ENCODE results near the gene TNRC6B.

The TNRC6B gene

GRCh38 chr22:40177738-40178416 lies at the start of gene TNRC6B:
TSS of gene TNRC6B (plus strand) at chr22:40177925. CDS start at chr22:40178136, 211 bp downstream.
- TF ChIP-seq, protein P1, sequence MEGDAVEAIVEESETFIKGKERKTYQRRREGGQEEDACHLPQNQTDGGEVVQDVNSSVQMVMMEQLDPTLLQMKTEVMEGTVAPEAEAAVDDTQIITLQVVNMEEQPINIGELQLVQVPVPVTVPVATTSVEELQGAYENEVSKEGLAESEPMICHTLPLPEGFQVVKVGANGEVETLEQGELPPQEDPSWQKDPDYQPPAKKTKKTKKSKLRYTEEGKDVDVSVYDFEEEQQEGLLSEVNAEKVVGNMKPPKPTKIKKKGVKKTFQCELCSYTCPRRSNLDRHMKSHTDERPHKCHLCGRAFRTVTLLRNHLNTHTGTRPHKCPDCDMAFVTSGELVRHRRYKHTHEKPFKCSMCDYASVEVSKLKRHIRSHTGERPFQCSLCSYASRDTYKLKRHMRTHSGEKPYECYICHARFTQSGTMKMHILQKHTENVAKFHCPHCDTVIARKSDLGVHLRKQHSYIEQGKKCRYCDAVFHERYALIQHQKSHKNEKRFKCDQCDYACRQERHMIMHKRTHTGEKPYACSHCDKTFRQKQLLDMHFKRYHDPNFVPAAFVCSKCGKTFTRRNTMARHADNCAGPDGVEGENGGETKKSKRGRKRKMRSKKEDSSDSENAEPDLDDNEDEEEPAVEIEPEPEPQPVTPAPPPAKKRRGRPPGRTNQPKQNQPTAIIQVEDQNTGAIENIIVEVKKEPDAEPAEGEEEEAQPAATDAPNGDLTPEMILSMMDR (IDR thresholded peaks at IDR 0.05; ENCODE audit: low read depth, low read length), result no peak
- peak; percentile 92 for DNase-seq (ENCODE audit: extremely low read depth, low read depth)

- TF ChIP-seq, protein P1 (IDR thresholded peaks at IDR 0.05; ENCODE audit: low read depth, low read length), result no peak
- DNase-seq (ENCODE audit: extremely low read depth, low read depth), result no peak
Observed at GRCh38 chr22:40128989-40129388, 48.7 kb upstream of the TNRC6B start.

- DNase-seq (ENCODE audit: extremely low read depth, low read depth), result no peak
- TF ChIP-seq, protein P1 (IDR thresholded peaks at IDR 0.05; ENCODE audit: low read depth, low read length), result no peak
Observed at GRCh38 chr22:40137132-40137531, 40.6 kb upstream of the TNRC6B start.

DNA sequence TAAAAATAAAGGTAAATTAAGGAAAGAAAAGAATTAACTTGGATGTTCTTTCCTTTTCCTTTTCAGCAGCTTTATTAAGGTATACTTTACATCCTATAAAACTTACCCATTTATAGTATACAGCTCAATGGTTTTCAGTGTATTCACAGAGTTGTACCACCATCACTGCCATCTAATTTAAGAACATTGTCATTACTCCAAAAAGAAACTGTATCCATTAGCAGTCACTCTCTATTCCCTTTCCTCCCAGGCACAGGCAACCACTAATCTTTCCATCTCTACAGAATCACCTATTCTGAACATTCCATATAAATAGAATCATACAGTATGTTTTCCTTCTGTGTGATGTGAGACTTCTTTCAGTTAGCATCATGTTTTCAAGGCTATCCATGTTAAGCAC lies 38.9 kb upstream of the TNRC6B start:
- no peak for DNase-seq (ENCODE audit: extremely low read depth, low read depth)
- TF ChIP-seq, protein P1 (IDR thresholded peaks at IDR 0.05; ENCODE audit: low read depth, low read length), result no peak

- no peak for DNase-seq (ENCODE audit: extremely low read depth, low read depth)
- TF ChIP-seq, protein P1 (IDR thresholded peaks at IDR 0.05; ENCODE audit: low read depth, low read length), result no peak
Observed at GRCh38 chr22:40147388-40148176, 30.1 kb upstream of the TNRC6B start.

- TF ChIP-seq, protein P1 (IDR thresholded peaks at IDR 0.05; ENCODE audit: low read depth, low read length), result no peak
- no peak for DNase-seq (ENCODE audit: extremely low read depth, low read depth)
Observed at GRCh38 chr22:40153192-40153591, 24.5 kb upstream of the TNRC6B start.

GRCh38 chr22:40153705-40154104 lies 24.0 kb upstream of the TNRC6B start:
- DNase-seq (ENCODE audit: extremely low read depth, low read depth), result no peak
- TF ChIP-seq, protein P1 (IDR thresholded peaks at IDR 0.05; ENCODE audit: low read depth, low read length), result no peak

Data from AG09319 (cell line).